Left hindlimb (tissue), 1 donor: ENCODE results near the gene NR4A2.

Experiments used
- DNase-seq: peaks from one replicate; pipeline ENCODE4 v3.0.0-alpha.2; 2018

The NR4A2 gene

DNA sequence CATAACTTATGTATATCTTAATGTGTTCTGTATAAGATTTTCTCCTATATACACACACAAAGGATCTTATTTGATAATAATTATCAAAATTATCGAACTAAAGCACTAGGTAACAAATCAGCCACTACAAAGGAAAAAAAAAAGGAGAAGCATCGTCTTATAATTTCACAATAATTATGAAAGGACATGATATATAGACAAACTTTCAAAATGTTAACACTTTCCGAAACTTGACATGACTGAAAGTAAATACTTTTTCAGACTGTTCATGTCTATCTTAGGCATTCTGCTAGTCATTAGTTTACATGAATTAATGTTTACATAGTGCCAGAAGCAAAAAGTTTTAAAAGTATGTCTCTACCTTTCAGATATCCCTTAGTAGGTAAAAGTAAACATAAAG is 7.3 kb upstream of the NR4A2 start:
- DNase-seq: no peak

DNA sequence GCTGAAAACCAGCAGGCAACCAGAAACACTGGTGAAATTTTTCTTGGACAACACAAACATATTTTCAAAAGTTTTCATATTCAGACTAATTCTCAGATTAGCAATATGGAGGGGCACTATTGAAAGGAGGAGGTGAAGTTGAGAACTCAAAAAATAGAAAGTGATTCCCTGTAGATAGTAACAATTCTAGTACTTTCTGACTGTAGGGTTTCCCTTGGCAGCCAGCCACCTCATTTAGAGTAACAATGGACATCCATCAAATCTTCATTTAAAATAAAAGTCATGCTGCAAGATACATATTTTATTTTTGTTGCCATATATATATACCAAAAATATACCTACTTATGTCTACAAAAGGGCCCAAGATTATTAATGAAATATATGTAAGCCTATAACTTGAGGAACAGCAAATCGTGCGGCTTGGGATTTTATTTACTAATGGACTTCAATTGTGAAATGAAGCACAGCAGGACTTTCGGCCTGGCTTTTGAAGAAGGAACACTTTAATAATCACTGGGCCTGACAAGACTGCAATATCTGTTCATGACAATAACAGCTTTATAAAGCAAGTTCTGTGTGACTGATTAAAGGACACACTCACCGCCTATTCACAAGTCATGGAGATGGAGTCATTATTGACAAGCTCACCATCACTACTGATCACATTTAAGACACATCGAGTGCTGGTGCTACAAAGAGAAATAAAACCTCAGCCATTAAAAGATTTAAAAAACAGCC is 6.8 kb upstream of the NR4A2 start:
- no peak for DNase-seq

- DNase-seq: no peak
Measured at GRCh38 chr2:156338578-156338977, 6.1 kb upstream of the NR4A2 start.

GRCh38 chr2:156334496-156335478 is 2.3 kb upstream of the NR4A2 start:
- peak; percentile 95 for DNase-seq

GRCh38 chr2:156333951-156334495 is 1.5 kb upstream of the NR4A2 start:
- peak; percentile 84 for DNase-seq

DNA sequence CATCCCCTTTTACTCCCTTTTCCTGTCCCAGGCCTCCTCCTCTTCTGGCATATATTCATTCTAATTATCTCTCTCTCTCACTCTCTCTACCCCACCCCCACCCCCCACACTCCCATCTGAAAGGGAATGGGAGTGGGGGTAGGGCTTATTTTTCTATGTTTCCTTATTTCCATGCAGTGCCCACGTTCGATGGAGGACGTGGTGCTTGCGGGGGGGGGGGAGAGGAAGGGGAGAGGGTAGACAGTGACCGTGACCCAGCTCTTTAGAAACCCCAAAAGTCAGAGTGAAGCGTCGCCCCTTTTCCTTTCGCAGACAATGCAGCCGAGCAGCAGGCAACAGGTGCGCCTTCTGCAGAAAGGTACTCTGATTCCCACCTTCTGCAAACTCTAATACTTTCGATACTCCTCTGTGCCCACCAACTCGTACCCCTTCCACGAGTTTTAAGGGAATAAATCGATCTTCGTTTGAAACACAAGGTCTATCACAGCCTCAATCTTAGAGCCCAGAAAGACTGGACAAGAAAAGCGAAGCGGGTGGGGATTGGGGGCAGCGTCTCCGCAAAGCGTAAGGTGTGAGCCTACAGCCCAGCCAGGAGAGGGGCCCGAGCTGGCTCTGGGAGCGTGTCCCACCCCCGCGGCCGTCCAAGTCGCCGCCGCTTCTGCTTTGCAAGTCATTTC is 891 bp upstream of the NR4A2 start:
- no peak for DNase-seq

DNA sequence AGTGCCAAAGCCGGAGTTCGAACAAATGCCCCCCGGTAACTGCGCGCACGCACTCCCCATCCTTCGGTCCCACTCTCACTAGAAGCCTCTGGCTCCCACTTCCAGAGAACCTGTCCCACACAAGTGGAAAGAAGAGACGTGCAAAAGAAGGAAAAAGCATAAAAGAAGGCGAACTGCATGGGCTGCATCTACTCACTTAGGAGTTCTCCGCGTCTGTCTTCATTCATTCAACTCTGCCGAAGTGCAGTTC is 312 bp downstream of the NR4A2 start:
- no peak for DNase-seq

- DNase-seq: peak; percentile 80
Measured at GRCh38 chr2:156331572-156332283, 793 bp downstream of the NR4A2 start.

DNA sequence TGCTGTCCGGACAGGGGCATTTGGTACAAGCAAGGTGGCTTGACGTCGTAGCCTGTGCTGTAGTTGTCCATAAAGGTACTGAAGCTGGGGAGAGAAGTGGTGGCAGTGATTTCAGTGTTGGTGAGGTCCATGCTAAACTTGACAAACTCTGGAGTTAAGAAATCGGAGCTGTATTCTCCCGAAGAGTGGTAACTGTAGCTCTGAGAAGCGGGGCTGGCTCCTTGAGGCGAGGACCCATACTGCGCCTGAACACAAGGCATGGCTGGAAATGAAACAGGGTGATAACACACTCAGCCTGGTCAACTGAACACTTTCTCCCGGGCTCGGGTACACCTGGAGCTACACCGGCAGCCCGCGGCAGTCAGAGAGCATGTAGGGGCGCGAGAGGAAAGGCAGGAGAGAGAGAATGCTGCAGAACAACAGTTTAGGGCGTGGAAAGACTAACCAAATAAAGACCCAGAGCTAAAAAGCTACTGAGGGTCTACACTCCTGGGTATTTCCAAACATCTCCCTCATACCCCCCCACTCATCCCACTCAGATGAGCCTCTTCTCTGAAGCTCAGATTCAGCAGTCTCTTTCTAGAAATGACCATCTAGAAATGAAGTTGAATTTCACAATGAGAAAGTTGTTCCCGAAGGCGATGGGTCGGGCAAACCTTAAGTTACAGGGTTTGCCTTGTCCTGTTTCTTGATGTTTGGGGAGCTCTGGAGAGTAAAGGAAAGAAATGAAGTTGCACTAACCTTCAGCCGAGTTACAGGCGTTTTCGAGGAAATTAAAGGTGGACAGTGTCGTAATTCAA is 2.4 kb downstream of the NR4A2 start:
- DNase-seq: no peak

DNA sequence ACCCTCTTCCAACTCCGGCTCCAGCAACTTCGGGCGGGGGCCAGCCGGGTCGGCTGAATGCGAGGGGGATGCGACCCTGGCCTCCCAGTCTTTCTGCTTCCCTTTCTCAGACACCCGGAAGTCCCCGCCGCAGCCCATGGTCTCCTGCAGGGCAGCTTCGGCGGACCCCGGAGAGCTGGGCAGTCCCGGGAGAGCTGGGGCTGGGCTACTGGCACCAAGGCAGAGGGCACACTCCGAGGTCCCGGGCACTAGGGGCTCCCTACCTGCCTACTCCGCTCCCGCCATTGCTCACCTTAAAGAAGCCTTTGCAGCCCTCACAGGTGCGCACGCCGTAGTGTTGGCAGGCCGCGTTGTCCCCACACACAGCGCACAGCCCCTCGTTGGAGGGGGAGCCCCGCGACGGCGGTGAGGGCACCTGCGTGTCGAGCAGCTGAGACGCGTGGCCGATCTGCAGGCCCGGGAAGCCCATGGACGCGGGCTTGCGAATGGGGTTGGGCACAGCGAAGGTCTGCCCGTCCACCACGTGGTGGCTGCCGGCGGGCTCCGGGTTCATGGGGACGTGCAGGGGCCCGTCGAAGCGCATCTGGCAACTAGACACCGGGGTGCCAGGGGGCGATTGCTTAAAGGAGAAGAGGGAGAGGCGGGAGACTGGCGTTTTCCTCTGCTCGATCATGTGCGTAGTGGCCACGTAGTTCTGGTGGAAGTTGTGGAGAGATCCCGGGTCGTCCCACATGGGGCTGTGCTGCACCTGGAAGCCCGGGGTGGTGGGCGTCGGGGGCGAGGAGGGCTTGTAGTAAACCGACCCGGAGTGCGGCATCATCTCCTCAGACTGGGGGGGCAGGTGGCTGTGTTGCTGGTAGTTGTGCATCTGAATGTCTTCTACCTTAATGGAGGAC is 3.2 kb downstream of the NR4A2 start:
- DNase-seq: no peak

GRCh38 chr2:156327835-156328695 is 4.5 kb downstream of the NR4A2 start:
- no peak for DNase-seq

DNA sequence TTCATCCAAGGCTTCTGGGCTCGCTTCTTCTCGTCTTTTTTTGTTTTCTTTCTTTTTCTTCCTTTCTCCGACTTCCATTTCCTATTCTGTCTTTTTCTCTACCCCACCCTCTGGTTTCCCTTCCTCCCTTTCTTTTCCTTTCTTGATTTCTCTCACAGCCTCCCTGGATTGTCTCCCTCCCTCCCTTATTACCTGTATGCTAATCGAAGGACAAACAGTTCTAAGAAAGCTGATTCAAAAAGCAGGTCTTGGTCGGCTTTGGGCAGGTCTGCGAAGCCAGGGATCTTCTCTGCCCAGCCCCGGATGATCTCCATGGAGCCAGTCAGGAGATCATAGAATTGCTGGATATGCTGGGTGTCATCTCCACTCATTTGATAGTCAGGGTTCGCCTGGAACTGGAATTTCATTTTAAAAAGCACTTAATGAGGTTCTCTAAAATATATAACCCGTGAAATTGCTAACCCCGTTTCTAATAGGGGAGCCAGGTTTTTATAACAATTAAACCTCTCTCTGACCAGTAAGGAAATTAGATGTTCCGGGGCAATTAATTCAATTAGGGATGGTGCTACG is 5.9 kb downstream of the NR4A2 start:
- DNase-seq: no peak

- DNase-seq: no peak
Measured at GRCh38 chr2:156325688-156326525, 6.6 kb downstream of the NR4A2 start.

GRCh38 chr2:156323754-156324153 is 8.8 kb downstream of the NR4A2 start:
- DNase-seq: no peak

DNA sequence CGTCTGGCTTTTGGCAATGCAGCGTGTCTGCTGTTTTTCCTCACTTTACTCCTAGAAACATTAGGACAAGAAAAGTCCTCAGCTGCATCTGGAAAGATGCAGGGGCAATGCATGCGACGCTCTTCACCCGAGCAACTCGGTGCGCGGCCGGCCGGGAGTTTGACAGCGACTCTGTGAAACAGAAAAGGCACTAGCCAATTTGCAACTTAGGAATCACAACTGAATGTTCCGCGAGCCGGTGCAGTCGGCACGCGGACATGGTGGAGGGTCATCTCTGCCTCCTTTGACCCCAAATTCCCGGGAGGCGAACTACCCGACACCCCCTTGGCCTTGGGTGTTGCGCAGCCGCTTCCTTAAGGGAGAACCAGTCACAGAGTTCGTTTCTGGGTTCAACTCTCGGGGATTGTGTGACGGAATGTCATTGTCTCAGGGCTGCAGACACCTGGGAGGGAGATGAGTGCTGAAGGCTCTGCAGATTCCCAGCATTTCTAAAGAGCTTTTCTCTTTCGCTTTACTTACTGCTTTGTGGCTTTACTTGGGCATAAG is 9.8 kb downstream of the NR4A2 start:
- DNase-seq: no peak

DNA sequence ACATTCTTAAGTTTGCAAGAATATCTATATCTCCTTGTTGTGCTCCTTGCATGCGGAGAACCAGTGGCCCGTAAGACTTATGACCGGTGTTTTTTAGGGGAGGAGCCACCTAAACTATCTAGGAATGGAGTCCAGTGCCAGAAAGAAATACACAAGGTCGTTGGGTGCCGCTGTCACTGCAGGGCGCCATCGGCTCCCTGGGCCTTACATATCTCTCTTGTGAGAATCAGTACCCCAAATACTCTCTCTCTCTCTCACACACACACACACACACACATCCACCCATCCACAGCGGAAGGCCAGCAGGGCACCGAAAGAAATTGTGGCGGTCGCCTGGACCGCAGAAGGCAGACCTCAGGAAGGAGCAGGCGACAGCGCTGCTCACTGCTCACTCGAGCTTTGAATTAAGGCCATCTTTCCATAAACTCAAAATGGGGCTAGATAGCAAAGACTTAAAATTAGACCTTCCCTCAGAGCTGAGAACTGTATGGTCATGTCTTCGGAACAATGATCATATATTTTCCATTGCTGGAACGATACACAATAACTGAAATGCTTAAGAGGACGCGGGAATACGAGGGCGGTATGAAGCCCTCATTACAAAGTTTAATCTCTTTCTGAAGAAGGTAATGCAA is 10.4 kb downstream of the NR4A2 start:
- DNase-seq: no peak

- DNase-seq: no peak
Measured at GRCh38 chr2:156321243-156321904, 11.1 kb downstream of the NR4A2 start.
